ENCODE measurements around the gene GPR26. TPM values are rescaled to one million over a fixed set of nuclear protein-coding genes. Genes with fewer than 3 reads are reported as not detected.

Gene GPR26
- total and polyA plus RNA-seq, 4 donors, result not detected

- no peak overlapping the region for H3K27ac ChIP-seq (ENCODE audit: low read depth in 1 of 2, low read length in 1 of 2)
- DNase-seq (peak in 1 of 3 donors; percentile 8), ATAC-seq (ENCODE audit: insufficient read depth, low FRiP score) (no peak)
- TF ChIP-seq CTCF (IDR thresholded peaks at IDR 0.05; ENCODE audit: control extremely low read depth, extremely low read depth), result no peak
- no peaks in the 10 kb centered on the region for H3K27me3 ChIP-seq (ENCODE audit: control insufficient read depth in 3 of 3, insufficient read depth in 3 of 3, low read length in 2 of 3)
- no peak overlapping the region for H3K9ac ChIP-seq (ENCODE audit: insufficient read depth in 1 of 2, low read length in 2 of 2)
- peaks cover 0 to 1% (median 0%) of the 10 kb centered on the region in 4 donors for H3K9me3 ChIP-seq (ENCODE audit: control insufficient read depth in 4 of 4, insufficient read depth in 3 of 4, low read length in 3 of 4)
- no peaks in the 10 kb centered on the region for H3K4me1 ChIP-seq (ENCODE audit: control insufficient read depth in 5 of 5, insufficient read depth in 5 of 5, low read length in 5 of 5)
- H3K36me3 ChIP-seq (ENCODE audit: control insufficient read depth in 4 of 4, insufficient read depth in 4 of 4, low read length in 4 of 4), result no peaks in the 10 kb centered on the region
- WGBS, 2 donors, result 60 to 70% methylated on average over 13 of the region's 13 CpGs
- H3K4me3 ChIP-seq, result no peak overlapping the region
These were observed 77.5 kb downstream of the GPR26 start for GRCh38 chr10:123743441-123744223.

- 72 to 77% methylated on average over 6 of the region's 6 CpGs for WGBS, 2 donors
- H3K9me3 ChIP-seq (ENCODE audit: control insufficient read depth in 4 of 4, insufficient read depth in 3 of 4, low read length in 3 of 4), result peaks cover 0 to 1% (median 0%) of the 10 kb centered on the region in 4 donors
- DNase-seq (no peak), ATAC-seq (ENCODE audit: insufficient read depth, low FRiP score) (no peak)
- H3K27me3 ChIP-seq (ENCODE audit: control insufficient read depth in 3 of 3, insufficient read depth in 3 of 3, low read length in 2 of 3), result no peaks in the 10 kb centered on the region
- no peak for TF ChIP-seq CTCF (IDR thresholded peaks at IDR 0.05; ENCODE audit: control extremely low read depth, extremely low read depth)
- no peak overlapping the region for H3K27ac ChIP-seq (ENCODE audit: low read depth in 1 of 2, low read length in 1 of 2)
- H3K9ac ChIP-seq (ENCODE audit: insufficient read depth in 1 of 2, low read length in 2 of 2), result no peak overlapping the region
- no peak overlapping the region for H3K4me3 ChIP-seq
- H3K36me3 ChIP-seq (ENCODE audit: control insufficient read depth in 4 of 4, insufficient read depth in 4 of 4, low read length in 4 of 4), result no peaks in the 10 kb centered on the region
- no peaks in the 10 kb centered on the region for H3K4me1 ChIP-seq (ENCODE audit: control insufficient read depth in 5 of 5, insufficient read depth in 5 of 5, low read length in 5 of 5)
These were observed 78.0 kb downstream of the GPR26 start for GRCh38 chr10:123744224-123744536.

Other genes with a start within 250 kb of the GPR26 start
- 1 to 10 TPM; 2.3 to 5.0 TPM for gene CPXM2, start 225.5 kb downstream of the GPR26 start, total RNA-seq
- 1 to 10 TPM in 1 of 2 donors, under 1 TPM in 1; 0.66 to 1.9 TPM for gene CPXM2, start 225.5 kb downstream of the GPR26 start, polyA plus RNA-seq